GM12874 (cell line): ENCODE results near the gene BLMH.

Experiments
- TF ChIP-seq, protein P1 (sequence below): IDR thresholded peaks from 2 replicates; pipeline ENCODE4 v1.5.1; 2011; ENCODE audit warnings: low read depth, mild to moderate bottlenecking, control low read depth, low read length, moderate library complexity; ENCODE audit not compliant: insufficient read depth

The BLMH gene

DNA sequence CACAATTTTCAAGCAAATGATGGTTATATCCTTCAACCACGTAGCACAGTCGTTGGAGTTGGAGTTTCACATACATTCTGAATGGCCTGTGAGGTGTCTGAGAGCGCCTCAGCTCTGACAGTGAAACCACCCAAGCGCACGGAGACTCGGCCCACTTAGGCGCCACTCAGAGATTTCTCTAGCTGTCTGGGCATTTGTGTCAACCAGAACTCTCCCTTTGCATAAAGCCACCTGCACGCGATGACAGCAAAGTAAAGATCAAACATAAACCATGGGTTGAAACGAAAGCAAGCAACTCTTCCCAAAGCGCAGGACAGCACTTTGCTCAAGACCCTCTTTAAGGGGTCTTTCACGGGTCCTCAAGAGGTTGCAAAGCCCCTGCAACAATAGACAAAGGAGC lies 56.8 kb downstream of the BLMH start:
- TF ChIP-seq, protein P1, sequence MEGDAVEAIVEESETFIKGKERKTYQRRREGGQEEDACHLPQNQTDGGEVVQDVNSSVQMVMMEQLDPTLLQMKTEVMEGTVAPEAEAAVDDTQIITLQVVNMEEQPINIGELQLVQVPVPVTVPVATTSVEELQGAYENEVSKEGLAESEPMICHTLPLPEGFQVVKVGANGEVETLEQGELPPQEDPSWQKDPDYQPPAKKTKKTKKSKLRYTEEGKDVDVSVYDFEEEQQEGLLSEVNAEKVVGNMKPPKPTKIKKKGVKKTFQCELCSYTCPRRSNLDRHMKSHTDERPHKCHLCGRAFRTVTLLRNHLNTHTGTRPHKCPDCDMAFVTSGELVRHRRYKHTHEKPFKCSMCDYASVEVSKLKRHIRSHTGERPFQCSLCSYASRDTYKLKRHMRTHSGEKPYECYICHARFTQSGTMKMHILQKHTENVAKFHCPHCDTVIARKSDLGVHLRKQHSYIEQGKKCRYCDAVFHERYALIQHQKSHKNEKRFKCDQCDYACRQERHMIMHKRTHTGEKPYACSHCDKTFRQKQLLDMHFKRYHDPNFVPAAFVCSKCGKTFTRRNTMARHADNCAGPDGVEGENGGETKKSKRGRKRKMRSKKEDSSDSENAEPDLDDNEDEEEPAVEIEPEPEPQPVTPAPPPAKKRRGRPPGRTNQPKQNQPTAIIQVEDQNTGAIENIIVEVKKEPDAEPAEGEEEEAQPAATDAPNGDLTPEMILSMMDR, result no peak

DNA sequence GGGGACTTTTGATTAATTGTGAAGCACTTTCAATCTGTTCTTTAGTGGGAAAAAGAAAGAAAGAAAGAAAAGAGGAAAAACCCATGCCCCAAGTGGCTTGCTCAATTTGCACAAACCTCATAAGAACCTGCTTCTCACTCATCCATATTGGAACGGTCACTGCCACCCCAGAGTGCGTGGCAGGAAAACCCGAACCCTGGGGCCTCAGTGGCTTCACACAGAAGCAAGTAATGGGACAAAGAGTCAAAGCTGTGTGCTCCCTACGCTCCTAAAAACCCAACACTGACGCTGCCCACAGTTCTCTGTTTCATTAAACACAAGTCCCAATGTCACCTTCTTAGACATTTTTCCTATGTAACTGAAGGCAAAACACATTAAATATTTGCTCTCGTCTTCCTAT lies 57.4 kb downstream of the BLMH start:
- TF ChIP-seq, protein P1, result no peak

DNA sequence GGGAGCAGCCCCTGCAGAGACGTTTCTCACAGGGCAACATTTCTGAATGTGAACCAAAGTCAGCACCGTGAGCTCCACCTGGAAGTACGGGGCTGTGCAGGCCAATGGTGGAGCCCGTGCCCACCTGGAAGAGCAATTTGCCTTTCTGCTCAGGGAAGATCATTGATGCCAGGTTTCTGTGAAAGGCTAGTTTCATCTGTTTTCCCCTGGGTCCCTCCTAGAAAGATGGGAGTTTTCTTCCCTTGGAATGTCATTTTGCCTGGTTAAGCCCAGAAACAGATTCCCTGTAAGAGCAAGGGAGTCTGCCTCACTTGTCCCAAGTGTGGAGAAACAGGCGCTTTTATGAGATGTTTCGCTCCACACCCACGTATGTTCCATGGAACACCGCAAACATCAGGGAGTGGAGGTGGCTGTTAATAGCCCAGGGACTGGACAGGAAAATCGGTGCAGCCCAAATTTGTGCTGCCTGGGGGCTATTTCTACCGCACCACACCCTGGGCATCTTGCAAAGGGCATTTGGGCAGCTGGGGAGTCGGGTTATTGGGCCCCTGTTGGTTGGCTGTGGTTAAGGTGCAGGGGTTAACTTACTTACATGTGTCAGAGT lies 58.8 kb downstream of the BLMH start:
- TF ChIP-seq, protein P1, result no peak

DNA sequence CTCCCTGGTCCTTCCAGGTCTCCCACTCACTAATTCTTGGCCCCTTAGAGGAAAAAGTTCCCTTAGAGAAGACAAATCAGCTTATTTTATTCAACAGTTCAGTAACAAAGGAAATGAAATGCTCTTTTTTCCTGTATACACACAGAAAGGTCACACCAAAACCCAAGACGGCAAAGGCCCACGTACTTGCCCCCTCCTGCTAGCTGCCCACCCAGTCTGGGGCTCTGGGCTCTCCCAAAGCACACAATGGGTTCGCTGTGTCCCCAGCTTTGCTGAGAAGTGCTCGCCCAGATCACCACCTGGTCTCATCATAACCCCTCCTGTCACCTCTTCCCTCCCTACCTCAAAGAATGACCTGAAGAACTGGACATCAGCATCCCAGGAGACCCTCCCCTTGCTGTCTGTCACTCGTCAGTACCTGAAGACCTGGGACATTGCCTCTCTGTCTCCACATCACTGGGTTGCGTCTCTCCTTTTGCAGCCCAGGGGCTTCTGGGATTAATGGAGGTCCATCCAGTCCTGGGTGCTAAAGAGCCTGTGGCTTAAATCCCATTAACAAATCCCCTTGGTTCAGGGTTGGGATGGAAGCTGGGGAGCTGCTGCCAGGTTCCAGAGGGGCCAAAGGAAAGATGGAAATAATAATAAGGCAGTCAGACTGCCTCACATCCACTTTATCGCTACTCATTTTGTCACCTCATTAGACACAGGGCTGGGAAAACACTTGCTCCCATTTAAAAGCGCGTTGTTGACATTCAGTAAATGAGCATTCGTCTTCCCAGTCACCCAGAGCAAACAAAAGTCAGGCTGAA lies 59.5 kb downstream of the BLMH start:
- TF ChIP-seq, protein P1, result no peak

DNA sequence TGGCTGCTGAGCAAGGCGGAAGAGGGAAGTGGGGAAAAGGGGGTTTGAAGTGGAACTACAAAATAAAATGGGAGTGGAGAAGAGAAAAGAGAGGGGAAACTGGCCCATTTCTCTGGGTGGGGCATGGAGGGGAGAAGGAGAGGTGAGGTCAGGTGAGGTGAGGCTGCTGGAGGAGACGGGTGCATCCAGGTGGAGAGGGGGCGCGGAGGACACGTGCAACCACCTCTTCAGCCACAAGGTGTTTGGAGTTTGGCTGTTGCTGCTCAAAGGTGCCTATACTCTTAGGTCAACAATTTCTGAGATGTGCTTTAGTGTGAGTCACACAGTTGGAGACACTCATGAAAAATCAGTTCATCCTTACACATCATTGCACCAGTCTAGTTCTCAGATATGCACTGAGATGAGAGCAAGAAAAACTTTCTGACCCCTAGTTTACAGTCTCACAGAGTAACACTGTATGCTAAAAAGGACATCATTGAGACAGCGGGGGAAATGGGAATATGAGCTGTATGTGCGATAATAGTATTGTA lies 61.1 kb downstream of the BLMH start:
- TF ChIP-seq, protein P1, result no peak

DNA sequence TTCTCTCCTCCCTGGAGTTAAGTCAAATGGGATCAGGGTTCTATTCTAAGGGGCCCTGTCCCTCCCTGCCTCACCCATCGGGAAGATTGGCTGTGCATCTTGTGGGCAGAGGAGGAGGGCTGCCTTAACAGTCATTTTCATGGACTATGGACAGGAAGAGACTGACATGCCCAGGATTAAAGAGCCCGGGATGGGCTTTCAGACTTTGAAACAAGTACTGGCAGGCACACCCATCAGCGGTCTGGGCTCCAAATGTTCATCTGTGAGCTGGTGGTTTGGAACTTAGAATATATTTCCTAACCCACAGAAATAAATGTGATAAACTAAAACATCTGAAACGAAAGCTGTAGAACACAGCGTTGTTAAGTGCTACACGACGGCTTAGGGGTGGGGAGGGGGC lies 62.7 kb downstream of the BLMH start:
- TF ChIP-seq, protein P1, result no peak

DNA sequence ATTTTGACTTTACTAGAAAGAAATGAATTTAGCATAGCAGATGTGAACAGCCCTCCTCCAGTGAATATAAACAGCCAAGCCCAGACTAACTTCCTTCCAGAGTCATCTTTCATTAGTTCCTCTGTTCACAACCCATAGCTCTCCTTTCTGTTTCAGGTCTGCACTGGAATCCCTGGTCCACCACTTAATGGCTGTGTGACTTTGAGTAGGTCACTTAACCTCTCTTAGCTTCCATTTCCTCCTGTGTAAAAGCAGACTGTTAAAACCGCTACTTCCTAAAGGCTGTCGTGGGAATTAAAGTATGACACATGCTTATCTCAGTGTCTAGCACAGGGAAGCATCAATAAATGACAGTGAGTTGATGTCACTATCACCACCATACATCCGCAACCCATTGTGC lies 63.7 kb downstream of the BLMH start:
- TF ChIP-seq, protein P1, result no peak
